Iris pigment epithelial cell (primary cell): ENCODE data around the gene IL6ST.
"Not testable (repeated sequence)": the region's sequence is repeated elsewhere in the genome, so short reads cannot be mapped to it uniquely, and the experiment has no call there.

ENCODE experiments used
- DNase-seq: peaks from one replicate; pipeline ENCODE4 v3.0.0-alpha.2; 2011; ENCODE audit warnings: low read depth

The IL6ST gene

DNA sequence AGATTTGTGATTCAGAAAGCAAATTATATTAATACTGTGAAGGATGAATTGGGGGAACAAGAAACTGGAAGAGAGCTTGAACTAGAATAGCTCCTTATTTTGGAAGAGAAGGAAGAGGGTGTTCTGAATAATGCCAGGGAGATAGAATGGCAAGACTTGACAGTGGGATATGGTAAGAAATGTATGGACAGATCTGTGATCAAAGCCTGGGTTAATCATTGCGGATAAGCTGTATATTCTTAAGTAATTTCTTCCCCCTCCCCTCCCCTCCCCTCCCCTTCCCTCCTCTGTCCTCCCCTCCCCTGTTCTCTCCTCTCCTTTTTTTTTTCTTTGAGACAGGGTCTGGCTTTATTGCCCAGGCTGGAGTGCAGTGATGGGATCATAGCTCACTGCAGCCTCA is 10.1 kb upstream of the IL6ST start:
- no peak for DNase-seq

GRCh38 chr5:56003679-56004078 is 8.9 kb upstream of the IL6ST start:
- peak; percentile 78 for DNase-seq

DNA sequence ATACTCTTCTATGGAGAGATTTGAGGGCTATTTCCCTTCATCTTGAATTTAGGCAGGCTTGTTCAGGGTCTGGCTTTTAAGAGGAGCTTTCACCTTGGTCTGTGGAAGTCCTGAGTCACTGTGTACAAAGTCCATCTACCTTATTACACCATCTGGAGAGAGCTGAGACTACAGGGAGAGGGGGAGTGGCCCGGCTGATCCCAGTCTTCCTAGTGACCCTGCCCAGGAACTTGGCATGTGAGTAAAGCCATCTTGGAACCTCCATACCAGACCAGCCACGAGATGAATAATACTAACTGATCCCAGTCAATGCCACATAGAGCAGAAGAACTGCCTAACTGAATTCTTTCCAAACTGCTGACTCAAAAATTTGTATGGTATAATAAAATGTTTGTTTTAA is 8.4 kb upstream of the IL6ST start:
- peak; percentile 75 for DNase-seq

GRCh38 chr5:56002303-56002702 is 7.5 kb upstream of the IL6ST start:
- no peak for DNase-seq

- not testable (repeated sequence) for DNase-seq
These were observed 5.5 kb upstream of the IL6ST start for GRCh38 chr5:56000221-56000620.

GRCh38 chr5:55998966-55999365 is 4.2 kb upstream of the IL6ST start:
- no peak for DNase-seq

DNA sequence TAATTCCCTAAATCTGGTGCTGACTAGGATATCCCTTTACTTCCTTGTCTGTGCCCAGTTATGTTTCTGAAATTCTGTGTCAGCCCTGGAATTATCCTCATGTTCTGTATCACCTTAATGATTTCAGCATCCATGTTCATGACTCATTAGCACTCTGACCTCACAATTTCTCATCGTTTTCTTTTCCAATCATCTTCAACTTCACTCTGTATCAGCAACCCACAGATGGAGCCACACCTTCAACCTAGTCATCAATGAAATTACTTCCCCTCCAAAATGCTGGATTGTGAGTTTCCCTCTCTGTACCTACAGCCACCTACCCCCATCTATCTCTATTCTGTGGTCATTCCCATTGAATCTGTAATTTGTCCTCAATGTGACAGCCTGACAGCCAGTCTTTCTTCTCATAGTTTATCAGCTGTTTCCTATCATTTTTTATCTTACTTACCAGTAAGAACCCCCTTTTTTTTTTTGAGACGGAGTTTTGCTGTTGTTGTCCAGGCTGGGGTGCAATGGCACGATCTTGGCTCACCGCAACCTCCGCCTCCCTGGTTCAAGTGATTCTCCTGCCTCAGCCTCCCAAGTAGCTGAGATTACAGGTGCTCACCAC is 3.1 kb upstream of the IL6ST start:
- DNase-seq, result peak; percentile 64

DNA sequence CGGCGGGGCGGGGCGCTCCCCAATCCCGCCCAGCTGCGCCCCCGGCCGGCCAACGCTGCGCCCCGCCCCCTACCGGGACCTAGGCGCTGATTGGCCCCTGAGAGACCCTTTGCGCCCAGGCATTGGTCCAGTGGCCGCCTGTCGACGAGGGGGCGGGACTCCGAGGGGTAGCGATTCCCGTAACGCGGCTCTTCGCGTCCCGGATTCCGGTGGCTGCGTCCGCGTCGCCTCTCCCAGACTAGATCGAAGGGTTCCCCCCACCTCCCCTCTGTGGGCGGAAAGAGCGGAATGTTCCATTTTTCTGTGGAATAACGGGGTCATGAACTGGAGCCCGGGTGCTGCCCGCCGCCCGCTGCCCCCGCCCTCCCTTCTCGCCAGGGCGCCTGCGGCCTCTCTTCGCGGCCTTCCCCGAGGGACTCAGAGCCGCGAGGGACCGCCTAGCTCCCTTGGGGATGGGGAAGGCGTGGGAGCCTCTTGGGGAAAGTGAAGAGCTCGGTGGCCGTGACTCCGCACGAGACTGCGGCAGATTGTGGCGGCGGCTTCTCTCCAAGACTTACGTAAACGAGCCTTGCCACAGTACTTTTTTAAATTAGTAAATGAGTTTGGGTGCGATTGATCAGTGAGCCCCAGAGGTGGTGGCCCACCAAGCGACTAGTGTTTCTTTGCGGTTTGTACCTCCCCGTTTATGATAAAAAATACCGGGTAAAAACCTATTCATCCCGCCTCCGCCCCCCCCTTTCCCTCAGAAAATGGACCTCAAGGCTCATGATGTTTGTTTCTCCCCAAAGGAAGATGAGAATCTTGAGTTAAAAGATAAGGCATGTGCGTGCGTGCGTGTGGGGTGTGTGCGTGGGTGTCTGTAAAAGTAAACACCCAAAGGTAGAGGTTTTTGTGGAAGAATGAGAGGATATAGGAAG is 493 bp upstream of the IL6ST start:
- peak; percentile 98 for DNase-seq

GRCh38 chr5:55993731-55994494 is 850 bp downstream of the IL6ST start:
- DNase-seq, result peak; percentile 20

DNA sequence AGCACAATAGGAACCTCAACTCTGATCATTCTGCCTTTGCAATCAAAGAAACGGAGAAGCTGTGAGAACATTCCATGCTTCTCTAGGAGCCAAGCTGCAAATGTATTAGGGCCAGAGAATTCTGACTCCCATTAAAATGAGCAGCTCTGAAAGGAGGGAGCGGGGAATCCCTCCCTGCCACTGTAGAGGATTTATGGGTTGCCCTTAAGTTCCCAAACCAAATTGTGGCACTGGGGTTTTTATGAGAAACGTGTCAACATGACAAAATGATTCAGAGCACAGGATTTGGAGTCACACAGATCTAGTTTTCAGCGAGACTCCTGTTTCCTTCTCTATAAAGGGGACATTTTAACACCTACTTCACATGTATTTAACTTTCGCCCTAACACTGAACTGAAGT is 1.8 kb downstream of the IL6ST start:
- DNase-seq, result peak; percentile 45

GRCh38 chr5:55991768-55992486 is 2.8 kb downstream of the IL6ST start:
- peak; percentile 42 for DNase-seq

GRCh38 chr5:55990895-55991294 is 3.9 kb downstream of the IL6ST start:
- DNase-seq, result not testable (repeated sequence)

DNA sequence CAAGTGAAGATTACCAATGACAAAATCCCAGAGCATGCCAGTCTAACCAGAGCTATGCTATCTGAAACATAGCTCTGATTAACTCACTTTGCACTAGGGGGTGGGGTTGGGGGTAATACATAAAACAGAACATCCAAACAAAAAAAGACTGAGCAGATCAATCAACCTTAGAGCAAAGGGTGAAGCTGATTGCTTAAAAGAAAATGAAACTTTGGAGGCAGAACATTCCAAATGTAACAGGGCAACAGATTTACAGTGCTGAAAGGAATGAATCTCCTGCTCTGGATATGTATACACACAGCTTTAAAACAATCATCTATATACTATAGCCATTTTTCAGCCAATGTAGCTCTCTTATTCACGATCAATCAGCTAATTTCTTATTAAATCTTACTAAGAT is 4.9 kb downstream of the IL6ST start:
- no peak for DNase-seq

DNA sequence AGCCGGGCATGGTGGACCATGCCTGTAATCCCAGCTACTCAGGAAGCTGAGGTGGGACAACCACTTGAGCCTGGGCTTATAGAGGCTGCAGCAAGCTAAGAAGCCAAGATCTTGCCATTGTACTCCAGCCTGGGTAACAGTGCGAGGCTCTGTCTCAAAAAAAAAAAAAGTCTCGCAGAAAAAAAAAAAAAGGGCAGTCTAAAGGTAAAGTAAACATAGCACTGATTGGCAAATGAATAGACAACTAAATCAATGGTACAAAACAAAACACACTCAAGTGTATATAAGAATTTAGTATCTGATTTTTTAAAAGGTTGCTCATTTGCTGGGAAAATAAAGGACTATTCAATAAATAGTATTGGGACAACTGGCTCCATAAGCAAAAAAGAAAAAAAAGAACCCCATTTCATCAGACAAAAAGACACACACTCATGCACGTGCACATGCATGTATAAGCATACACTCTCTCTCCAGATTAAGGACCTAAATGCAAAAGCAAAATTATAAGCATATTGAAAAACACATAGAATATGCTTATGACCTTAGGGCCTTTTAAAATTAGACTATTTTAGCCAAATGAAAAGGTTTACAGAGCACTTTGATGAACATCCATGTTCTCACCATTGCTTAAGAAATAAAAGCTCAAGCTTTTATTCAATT is 5.7 kb downstream of the IL6ST start:
- no peak for DNase-seq

- DNase-seq, result not testable (repeated sequence)
These were observed 6.3 kb downstream of the IL6ST start for GRCh38 chr5:55988428-55988827.

DNA sequence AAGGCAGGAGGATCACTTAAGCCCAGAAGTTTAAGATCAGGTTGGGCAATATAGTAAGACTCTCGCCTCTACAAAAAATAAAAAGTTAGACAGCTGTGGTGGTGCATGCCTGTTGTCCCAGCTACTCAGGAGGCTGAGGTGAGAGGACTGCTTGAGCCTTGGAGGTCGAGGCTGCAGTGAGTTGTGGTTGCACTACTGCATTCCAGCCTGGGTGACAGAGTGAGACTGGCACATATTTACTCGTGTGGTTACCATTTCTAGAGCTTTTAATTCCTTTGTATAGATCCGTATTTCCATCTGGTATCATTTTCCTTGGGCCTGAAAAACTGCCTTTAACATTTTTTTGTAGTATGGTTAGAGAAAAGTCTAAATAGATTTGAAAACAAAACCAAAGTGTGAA is 7.8 kb downstream of the IL6ST start:
- peak; percentile 18 for DNase-seq

GRCh38 chr5:55985181-55985580 is 9.6 kb downstream of the IL6ST start:
- DNase-seq, result no peak

GRCh38 chr5:55983986-55984385 is 10.8 kb downstream of the IL6ST start:
- no peak for DNase-seq

DNA sequence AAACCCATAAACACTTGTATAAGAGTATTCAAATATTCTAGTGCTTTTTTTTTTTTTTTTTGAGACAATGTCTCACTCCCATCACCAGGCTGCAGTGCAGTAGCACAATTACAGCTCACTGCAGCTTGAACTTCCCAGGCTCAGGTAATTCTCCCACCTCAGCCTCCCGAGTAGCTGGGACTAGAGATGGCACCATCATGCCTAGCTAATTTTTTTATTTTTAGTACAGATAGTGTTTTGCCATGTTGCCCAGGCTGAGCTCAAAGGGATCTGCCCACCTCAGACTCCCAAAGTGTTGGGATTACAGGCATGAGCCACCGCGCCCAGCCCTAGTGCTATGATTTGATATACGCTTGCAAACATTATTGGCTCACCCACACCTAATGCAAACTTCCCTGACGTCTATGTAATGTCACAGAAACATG is 11.8 kb downstream of the IL6ST start:
- DNase-seq, result no peak

DNA sequence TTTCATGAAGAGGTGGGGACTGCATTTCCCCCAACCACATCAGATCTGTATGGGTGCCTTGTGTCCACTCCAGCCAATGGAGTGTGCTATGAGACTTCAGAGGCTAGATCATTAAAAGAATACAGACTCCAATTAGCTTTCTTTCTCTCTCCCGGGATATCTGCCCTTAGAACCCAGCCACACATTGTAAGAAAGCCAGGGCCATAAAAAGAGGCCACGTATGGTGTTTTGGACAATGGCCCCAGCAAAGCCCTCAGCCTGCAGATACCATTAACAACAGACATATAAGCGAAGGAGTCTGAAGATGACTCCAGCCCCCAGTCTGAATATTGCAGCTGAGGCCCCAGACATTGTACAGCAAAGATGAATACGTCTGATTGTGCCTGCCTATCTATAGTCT is 21.5 kb downstream of the IL6ST start:
- no peak for DNase-seq

- peak; percentile 60 for DNase-seq
These were observed 24.8 kb downstream of the IL6ST start for GRCh38 chr5:55969956-55970355.

DNA sequence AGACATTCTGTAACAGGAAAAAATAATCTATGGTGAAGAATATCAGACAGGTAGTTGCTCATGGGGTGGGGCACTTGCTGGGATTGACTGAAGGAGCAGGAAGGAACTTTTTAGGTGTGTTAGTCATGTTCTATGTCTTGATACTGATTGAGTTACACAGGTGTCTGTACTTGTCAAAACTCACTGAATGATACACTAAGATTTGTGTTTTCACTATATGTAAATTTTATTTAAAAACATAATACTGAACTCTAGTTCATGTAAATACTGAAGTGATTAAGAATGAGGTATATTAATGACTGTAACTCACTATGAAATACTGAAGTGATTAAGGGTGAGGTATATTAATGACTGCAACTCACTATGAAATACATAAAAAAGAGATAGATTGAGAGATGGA is 28.5 kb downstream of the IL6ST start:
- no peak for DNase-seq
